Thyroid gland (tissue), 4 donors: Measurements from ENCODE around the gene APOD.
"Not testable (repeated sequence)": the region's sequence is repeated elsewhere in the genome, so short reads cannot be mapped to it uniquely, and the experiment has no call there.

ENCODE experiments used
- POLR2A ChIP-seq, 2 donors: fragments of 450-650 bp; IDR thresholded peaks; one replicate each; pipeline ENCODE4 v1.6.1; 2017; ENCODE audit warnings: antibody characterized with exemption in 2 of 2, mild to moderate bottlenecking in 2 of 2, moderate library complexity in 1 of 2
- TF ChIP-seq, protein P1 (sequence below), 6 experiments: fragments of 200-600 bp in 3 of 6; fragments of 450-650 bp in 3 of 6; sonication (generic) in 3 of 6; IDR thresholded peaks; one replicate each; pipeline ENCODE4 v1.5.1; 2016 to 2019; ENCODE audit warnings: antibody characterized with exemption in 6 of 6, mild to moderate bottlenecking in 2 of 6, inconsistent platforms in 1 of 6, moderate library complexity in 1 of 6

DNA sequence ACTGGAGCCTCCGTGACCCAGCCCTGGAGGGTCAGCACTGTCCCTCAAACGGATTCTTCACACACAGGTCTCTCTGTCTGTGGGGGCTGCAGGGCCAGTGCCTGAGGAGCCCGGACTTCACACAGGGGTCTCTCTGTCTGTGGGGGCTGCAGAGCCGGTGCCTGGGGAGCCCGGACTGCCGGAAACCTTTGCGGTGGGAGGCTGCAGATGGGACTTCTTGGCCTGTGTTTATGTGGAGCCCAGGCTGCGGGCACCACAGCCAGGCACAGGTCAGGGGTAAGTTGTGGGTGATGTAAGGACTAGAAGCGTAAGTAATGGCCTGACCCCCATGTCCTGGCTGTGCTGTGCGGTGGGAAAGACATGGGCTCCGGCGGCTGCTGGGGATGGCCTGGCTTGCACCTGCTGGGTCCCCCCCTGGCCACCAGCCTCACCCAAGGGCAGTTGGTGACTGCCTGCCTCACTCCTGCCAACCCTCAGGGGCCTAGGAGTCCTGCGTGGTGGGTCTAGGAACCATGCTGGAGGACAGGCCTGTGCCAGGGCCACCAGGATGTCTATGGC is 47.3 kb upstream of the APOD start:
- TF ChIP-seq, protein P1, sequence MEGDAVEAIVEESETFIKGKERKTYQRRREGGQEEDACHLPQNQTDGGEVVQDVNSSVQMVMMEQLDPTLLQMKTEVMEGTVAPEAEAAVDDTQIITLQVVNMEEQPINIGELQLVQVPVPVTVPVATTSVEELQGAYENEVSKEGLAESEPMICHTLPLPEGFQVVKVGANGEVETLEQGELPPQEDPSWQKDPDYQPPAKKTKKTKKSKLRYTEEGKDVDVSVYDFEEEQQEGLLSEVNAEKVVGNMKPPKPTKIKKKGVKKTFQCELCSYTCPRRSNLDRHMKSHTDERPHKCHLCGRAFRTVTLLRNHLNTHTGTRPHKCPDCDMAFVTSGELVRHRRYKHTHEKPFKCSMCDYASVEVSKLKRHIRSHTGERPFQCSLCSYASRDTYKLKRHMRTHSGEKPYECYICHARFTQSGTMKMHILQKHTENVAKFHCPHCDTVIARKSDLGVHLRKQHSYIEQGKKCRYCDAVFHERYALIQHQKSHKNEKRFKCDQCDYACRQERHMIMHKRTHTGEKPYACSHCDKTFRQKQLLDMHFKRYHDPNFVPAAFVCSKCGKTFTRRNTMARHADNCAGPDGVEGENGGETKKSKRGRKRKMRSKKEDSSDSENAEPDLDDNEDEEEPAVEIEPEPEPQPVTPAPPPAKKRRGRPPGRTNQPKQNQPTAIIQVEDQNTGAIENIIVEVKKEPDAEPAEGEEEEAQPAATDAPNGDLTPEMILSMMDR (IDR thresholded peaks at IDR 0.05), result not testable (repeated sequence)
- not testable (repeated sequence) for TF ChIP-seq POLR2A (IDR thresholded peaks at IDR 0.05)
